Activated CD8-positive, alpha-beta memory T cell treated with anti-CD3 and anti-CD28 coated beads for 4 hours (primary cell): Measurements from ENCODE around the gene IDUA.
A peak's percentile ranks its signal among the peaks of the same experiment; 100 is the strongest.

ENCODE experiments used
- DNase-seq, 2 donors: peaks; one replicate each; pipeline ENCODE4 v3.0.0-alpha.2; 2020; ENCODE audit warnings: low read depth in 2 of 2

IDUA gene

GRCh38 chr4:1000686-1001260, 13.9 kb downstream of the IDUA start:
- DNase-seq: no peak

GRCh38 chr4:1001561-1002130, 14.8 kb downstream of the IDUA start:
- no peak for DNase-seq

- no peak for DNase-seq
These were observed 15.3 kb downstream of the IDUA start for GRCh38 chr4:1002131-1002630.

- no peak for DNase-seq
These were observed 15.9 kb downstream of the IDUA start for GRCh38 chr4:1002631-1003251.

- no peak for DNase-seq
These were observed 16.6 kb downstream of the IDUA start for GRCh38 chr4:1003271-1004070.

GRCh38 chr4:1004071-1004418, 17.2 kb downstream of the IDUA start:
- DNase-seq: no peak

- no peak for DNase-seq
These were observed 18.0 kb downstream of the IDUA start for GRCh38 chr4:1004557-1005485.

- DNase-seq: no peak
These were observed 20.0 kb downstream of the IDUA start for GRCh38 chr4:1006856-1007255.

- DNase-seq: no peak
These were observed 22.1 kb downstream of the IDUA start for GRCh38 chr4:1008840-1009541.

GRCh38 chr4:1009542-1010394, 22.9 kb downstream of the IDUA start:
- peak; percentile 48 to 59 for DNase-seq

- DNase-seq: peak in 1 of 2 donors; percentile 47
These were observed 23.7 kb downstream of the IDUA start for GRCh38 chr4:1010395-1011021.

GRCh38 chr4:1011022-1011665, 24.3 kb downstream of the IDUA start, which contains the start of gene FGFRL1:
Gene FGFRL1, plus strand, starts transcription at chr4:1011626. Its CDS starts 860 bp downstream, at chr4:1012486.
- peak; percentile 80 to 82 for DNase-seq

- DNase-seq: no peak
These were observed 24.8 kb downstream of the IDUA start for GRCh38 chr4:1011666-1012033.

- DNase-seq: no peak
These were observed 25.3 kb downstream of the IDUA start for GRCh38 chr4:1012034-1012739.

- no peak for DNase-seq
These were observed 26.6 kb downstream of the IDUA start for GRCh38 chr4:1013225-1014073.

- DNase-seq: no peak
These were observed 27.7 kb downstream of the IDUA start for GRCh38 chr4:1014291-1015167.
